Vagina (tissue), 2 donors: Measurements from ENCODE around the gene VTI1A. TPM values are rescaled to one million over a fixed set of nuclear protein-coding genes. Genes with fewer than 3 reads are reported as not detected.

ENCODE experiments used
- DNase-seq, 2 donors: peaks; one replicate each; pipeline ENCODE4 v3.0.0-alpha.2; 2017; ENCODE audit errors: extremely low spot score in 2 of 2
- H3K27ac ChIP-seq: fragments of 200-600 bp; sonication (generic); one replicate; pipeline ENCODE4 v1.5.1; 2019
- H3K27me3 ChIP-seq: fragments of 200-600 bp; sonication (generic); one replicate; pipeline ENCODE4 v1.5.1; 2019
- H3K36me3 ChIP-seq, 2 donors: fragments of 200-600 bp; sonication (generic); one replicate each; pipeline ENCODE4 v1.5.1; 2017 to 2019
- H3K4me1 ChIP-seq: fragments of 200-600 bp; sonication (generic); one replicate; pipeline ENCODE4 v1.5.1; 2019
- H3K4me3 ChIP-seq, 2 donors: fragments of 200-600 bp; sonication (generic); 1 replicate in 1 of 2; 2 replicates in 1 of 2; pipeline ENCODE4 v1.5.1; 2016 to 2019
- H3K9me3 ChIP-seq: fragments of 200-600 bp; sonication (generic); one replicate; pipeline ENCODE4 v1.5.1; 2019
- CTCF ChIP-seq, 3 experiments: fragments of 450-650 bp in 2 of 3; fragments of 200-600 bp in 1 of 3; sonication (generic) in 1 of 3; IDR thresholded peaks; one replicate each; pipeline ENCODE4 v1.5.1; 2017 to 2019; ENCODE audit warnings: antibody characterized with exemption in 3 of 3, mild to moderate bottlenecking in 2 of 3, moderate library complexity in 2 of 3
- POLR2A ChIP-seq, 2 donors: fragments of 450-650 bp; IDR thresholded peaks; one replicate each; pipeline ENCODE4 v1.6.1; 2017; ENCODE audit warnings: antibody characterized with exemption in 2 of 2, mild to moderate bottlenecking in 2 of 2, moderate library complexity in 2 of 2
- POLR2AphosphoS5 ChIP-seq, 2 donors: sonication (generic); formaldehyde crosslinking; IDR thresholded peaks; one replicate each; pipeline ENCODE4 v1.9.0; 2017; ENCODE audit warnings: antibody characterized with exemption in 2 of 2, mild to moderate bottlenecking in 2 of 2, low read depth in 1 of 2; ENCODE audit not compliant: insufficient read depth in 1 of 2
- intact Hi-C: fragments of 100-400 bp; cut with DNase I; formaldehyde crosslinking; loops from one replicate; pipeline ENCODE4 v1.15.1; 2023
- total RNA-seq: library from RNA; depleted of rRNA; stranded (reverse); fragments of >200 nt; gene quantifications from one replicate; pipeline ENCODE4 v1.2.3, GENCODE V29; 2016

Gene VTI1A
- total RNA-seq, 1 donor from 2014 or later, result 49.1 TPM

GRCh38 chr10:112680586-112680985, 233.6 kb downstream of the VTI1A start:
- H3K4me1 ChIP-seq, result no peaks in the 10 kb centered on the region
- no peak for TF ChIP-seq POLR2A (IDR thresholded peaks at IDR 0.05)
- no peak for TF ChIP-seq CTCF (IDR thresholded peaks at IDR 0.05)
- no peak for TF ChIP-seq POLR2AphosphoS5 (IDR thresholded peaks at IDR 0.05; ENCODE audit: insufficient read depth in 1 of 2, low read depth in 1 of 2)
- H3K4me3 ChIP-seq, result no peak overlapping the region
- H3K27ac ChIP-seq, result no peak overlapping the region
- no peaks in the 10 kb centered on the region for H3K36me3 ChIP-seq
- H3K27me3 ChIP-seq, result no peaks in the 10 kb centered on the region
- no peak for DNase-seq
- no peaks in the 10 kb centered on the region for H3K9me3 ChIP-seq
- intact Hi-C loops, result no loop called here

DNA sequence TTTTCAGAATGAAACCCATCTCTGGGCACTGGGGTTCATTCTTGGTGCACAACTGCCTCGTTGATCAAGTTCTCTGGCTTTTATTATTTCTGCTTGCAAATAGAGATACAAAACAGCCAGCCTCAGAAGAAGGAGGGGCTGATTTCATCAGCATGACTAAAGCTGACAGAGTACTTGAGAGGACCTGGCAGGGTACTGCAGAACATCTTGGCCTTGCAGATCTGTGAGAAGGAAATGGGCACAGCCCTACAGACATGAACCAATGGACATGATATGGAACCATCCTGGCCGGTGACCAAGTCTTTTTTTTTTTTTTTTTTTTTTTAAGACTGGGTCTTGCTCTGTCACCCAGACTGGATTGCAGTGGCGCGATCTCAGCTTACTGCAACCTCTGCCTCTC, 240.6 kb downstream of the VTI1A start:
- no peak overlapping the region for H3K4me3 ChIP-seq
- intact Hi-C loops, result no loop called here
- DNase-seq, result no peak
- H3K4me1 ChIP-seq, result no peaks in the 10 kb centered on the region
- H3K27me3 ChIP-seq, result no peaks in the 10 kb centered on the region
- H3K36me3 ChIP-seq, result no peaks in the 10 kb centered on the region
- no peak overlapping the region for H3K27ac ChIP-seq
- no peaks in the 10 kb centered on the region for H3K9me3 ChIP-seq
- TF ChIP-seq POLR2AphosphoS5 (IDR thresholded peaks at IDR 0.05; ENCODE audit: insufficient read depth in 1 of 2, low read depth in 1 of 2) (no peak), POLR2A (IDR thresholded peaks at IDR 0.05) (no peak), CTCF (IDR thresholded peaks at IDR 0.05) (no peak)

- no peaks in the 10 kb centered on the region for H3K36me3 ChIP-seq
- no peak for DNase-seq
- no peak overlapping the region for H3K4me3 ChIP-seq
- TF ChIP-seq POLR2AphosphoS5 (IDR thresholded peaks at IDR 0.05; ENCODE audit: insufficient read depth in 1 of 2, low read depth in 1 of 2), result no peak
- TF ChIP-seq POLR2A (IDR thresholded peaks at IDR 0.05), result no peak
- no peak for TF ChIP-seq CTCF (IDR thresholded peaks at IDR 0.05)
- H3K27ac ChIP-seq, result no peak overlapping the region
- H3K4me1 ChIP-seq, result no peaks in the 10 kb centered on the region
- H3K9me3 ChIP-seq, result no peaks in the 10 kb centered on the region
- no peaks in the 10 kb centered on the region for H3K27me3 ChIP-seq
- intact Hi-C loops, result no loop called here
These were observed 242.5 kb downstream of the VTI1A start for GRCh38 chr10:112689327-112690072.

DNA sequence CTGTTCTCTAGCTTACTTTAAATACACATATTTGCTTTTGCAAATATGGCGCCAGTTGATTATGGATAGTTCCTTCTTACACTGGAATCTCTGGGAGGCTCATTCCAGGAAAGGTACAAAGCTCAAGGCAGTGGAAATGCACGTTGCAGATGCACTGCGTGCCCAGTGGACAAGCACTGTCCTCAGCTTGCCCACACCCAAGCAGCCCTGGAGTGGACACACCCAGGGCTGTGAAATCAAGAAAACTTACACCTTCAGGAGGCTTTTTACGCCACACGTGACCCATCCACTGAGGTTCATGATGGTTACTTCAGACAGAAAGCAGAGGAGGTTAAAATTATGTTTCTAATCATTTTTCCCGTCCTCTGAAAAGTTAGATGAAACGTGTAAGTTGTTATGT, 248.5 kb downstream of the VTI1A start:
- intact Hi-C loops, result no loop called here
- no peak overlapping the region for H3K27ac ChIP-seq
- H3K27me3 ChIP-seq, result no peaks in the 10 kb centered on the region
- no peaks in the 10 kb centered on the region for H3K4me1 ChIP-seq
- no peaks in the 10 kb centered on the region for H3K9me3 ChIP-seq
- no peak for DNase-seq
- no peak for TF ChIP-seq POLR2AphosphoS5 (IDR thresholded peaks at IDR 0.05; ENCODE audit: insufficient read depth in 1 of 2, low read depth in 1 of 2)
- TF ChIP-seq POLR2A (IDR thresholded peaks at IDR 0.05), result no peak
- no peak for TF ChIP-seq CTCF (IDR thresholded peaks at IDR 0.05)
- no peak overlapping the region for H3K4me3 ChIP-seq
- no peaks in the 10 kb centered on the region for H3K36me3 ChIP-seq

DNA sequence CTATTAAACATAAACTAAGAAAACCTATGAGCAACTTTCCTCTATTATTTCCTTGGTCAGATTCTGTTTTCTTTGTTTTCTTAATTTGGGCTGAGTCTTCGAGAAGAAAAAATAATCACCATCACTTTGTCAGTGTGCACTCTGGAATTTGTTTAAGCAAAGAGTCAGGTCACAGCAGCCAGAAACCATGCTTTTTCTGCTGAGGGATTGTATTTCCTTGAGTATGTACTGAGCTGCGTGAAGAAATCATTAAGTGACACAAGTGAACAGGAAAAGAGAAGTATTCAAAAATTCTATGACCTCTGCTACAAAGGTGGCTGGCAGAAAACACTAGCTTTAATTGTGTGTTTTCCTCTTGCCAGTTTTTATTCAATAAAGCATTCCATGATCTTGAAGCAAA, 249.6 kb downstream of the VTI1A start:
- Histone ChIP-seq H3K27ac (no peak overlapping the region), H3K27me3 (no peaks in the 10 kb centered on the region), H3K4me3 (no peak overlapping the region), H3K36me3 (no peaks in the 10 kb centered on the region), H3K4me1 (no peaks in the 10 kb centered on the region), H3K9me3 (no peaks in the 10 kb centered on the region)
- no peak for DNase-seq
- TF ChIP-seq POLR2AphosphoS5 (IDR thresholded peaks at IDR 0.05; ENCODE audit: insufficient read depth in 1 of 2, low read depth in 1 of 2), result no peak
- no peak for TF ChIP-seq POLR2A (IDR thresholded peaks at IDR 0.05)
- TF ChIP-seq CTCF (IDR thresholded peaks at IDR 0.05), result no peak
- intact Hi-C loops, result no loop called here
